ENCODE results near the gene CATSPER4. TPM values are rescaled to one million over a fixed set of nuclear protein-coding genes. Genes with fewer than 3 reads are reported as not detected.
A peak's percentile ranks its signal among the peaks of the same experiment; 100 is the strongest.
"Not testable (repeated sequence)": the region's sequence is repeated elsewhere in the genome, so short reads cannot be mapped to it uniquely, and the experiment has no call there.

The CATSPER4 gene
- total RNA-seq, 4 donors from 2014 or later, result not detected

DNA sequence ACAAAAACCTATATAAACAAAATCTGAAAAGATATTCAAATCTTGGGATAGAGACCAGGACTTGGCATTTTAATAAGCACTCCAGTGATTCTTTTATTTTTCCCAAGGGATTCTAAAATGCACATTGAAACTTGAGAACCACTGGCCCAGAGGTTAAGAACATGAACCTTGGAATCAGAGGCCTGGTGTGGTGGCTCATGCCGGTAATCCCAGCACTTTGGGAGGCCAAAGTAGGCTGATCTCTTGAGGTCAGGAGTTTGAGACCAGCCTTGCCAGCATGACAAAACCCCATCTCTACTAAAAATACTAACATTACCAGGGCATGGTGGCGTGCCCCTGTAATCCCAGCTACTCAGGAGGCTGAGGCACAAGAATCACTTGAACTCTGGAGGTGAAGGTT lies 30.7 kb downstream of the CATSPER4 start:
- no peak overlapping the region for H3K4me3 ChIP-seq (ENCODE audit: low read depth, poor library complexity, severe bottlenecking)
- 92 to 96% methylated on average over 2 of the region's 2 CpGs for WGBS, 2 donors
- TF ChIP-seq POLR2A (IDR thresholded peaks at IDR 0.05), result no peak
- no peak for TF ChIP-seq CTCF (IDR thresholded peaks at IDR 0.05)

DNA sequence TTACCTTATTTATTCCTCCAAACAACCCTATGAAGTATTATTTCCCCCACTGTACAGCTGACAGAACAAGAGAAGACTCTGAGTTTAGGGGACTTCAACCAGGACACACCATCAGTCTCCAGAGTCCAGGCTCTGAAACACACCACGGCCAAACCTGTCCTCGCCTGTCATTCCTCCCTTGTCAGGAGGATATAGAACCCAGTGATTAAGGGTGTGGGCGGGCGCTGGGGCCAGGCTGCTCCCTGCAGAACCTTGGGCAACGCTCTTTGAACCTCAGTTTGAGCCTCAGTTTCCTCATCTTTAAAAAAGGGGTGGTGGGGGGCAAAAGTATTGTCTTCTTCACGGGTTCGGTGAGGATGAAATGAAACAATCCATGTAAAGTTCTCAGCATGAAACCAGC lies 34.2 kb downstream of the CATSPER4 start:
- intact Hi-C loops (cut with DNase I; ENCODE audit: low total_unique reads), result no loop called here
- WGBS, 2 donors, result 83 to 89% methylated on average over 7 of the region's 7 CpGs
- H3K4me3 ChIP-seq (ENCODE audit: low read depth, poor library complexity, severe bottlenecking), result no peak overlapping the region
- TF ChIP-seq CTCF (IDR thresholded peaks at IDR 0.05), result no peak
- TF ChIP-seq POLR2A (IDR thresholded peaks at IDR 0.05), result no peak
- peak in 1 of 2 donors; percentile 76 for DNase-seq (ENCODE audit: low spot score in 2 of 2)

More for the DNA sequence above, 30.7 kb downstream of the CATSPER4 start:
- intact Hi-C loops (cut with DNase I; ENCODE audit: low total_unique reads), result no loop called here
- DNase-seq (ENCODE audit: low spot score in 2 of 2), result no peak

DNA sequence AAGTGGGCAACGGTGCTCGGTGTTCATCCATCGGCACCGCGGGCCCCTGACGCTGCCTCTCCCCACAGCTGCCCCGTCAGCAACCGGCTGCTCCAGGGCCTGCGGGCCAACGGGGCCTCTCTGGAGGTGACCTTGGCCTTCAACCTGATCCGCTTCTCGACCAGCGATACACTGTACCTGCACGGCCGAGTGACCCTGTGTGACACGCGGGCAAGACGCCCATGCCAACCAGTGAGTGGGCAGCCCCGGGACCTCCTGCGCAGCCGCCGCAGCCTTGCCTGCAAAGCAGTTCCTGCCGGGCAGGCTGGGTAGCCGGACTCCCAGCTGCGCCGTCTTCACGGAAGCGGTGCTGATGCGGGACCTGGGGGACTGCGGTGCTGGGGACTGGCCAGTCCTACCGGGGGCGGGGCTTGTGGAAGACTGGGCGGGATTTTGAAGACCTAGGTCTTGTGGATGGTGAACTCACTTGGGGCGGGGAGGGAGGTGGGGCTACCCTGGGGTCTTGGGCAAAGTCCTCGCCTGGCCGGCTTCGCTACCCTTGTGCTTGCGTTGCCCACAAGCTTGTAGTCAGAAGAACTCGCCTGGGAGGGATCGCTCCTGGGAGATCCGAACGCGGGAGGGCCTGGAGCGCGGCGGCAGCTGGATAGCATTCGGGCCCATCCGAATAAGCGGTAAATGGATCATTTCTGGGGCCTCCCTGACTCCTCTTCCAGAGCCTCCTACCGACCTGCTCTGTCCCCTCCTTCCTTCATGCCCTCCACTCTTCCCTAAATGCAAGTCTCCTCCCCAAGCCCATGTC lies 34.8 kb downstream of the CATSPER4 start:
- WGBS, 2 donors, result 24 to 25% methylated on average over 28 to 31 of the region's 50 CpGs
- H3K4me3 ChIP-seq (ENCODE audit: low read depth, poor library complexity, severe bottlenecking), result no peak overlapping the region
- intact Hi-C loops (cut with DNase I; ENCODE audit: low total_unique reads), result no loop called here
- TF ChIP-seq POLR2A (IDR thresholded peaks at IDR 0.05) (no peak), CTCF (IDR thresholded peaks at IDR 0.05) (no peak)
- DNase-seq (ENCODE audit: low spot score in 2 of 2), result peak; percentile 24 to 88

DNA sequence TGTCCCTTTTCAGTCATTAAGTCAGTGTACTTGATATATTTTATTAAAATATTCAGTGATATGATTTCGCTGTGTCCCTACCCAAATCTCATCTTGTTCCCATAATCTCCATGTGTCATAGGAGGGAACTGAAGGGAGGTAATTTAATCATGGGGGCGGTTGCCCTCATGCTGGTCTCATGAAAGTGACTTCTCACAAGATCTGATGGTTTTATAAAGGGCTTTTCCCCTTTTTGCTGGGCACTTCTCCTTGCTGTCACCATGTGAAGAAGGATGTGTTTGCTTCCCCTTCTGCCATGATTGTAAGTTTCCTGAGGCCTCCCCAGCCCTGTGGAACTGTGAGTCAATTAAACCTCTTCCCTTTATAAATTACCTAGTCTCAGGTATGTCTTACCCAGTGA lies 40.3 kb downstream of the CATSPER4 start:
- DNase-seq (ENCODE audit: low spot score in 2 of 2); H3K4me3 ChIP-seq (ENCODE audit: low read depth, poor library complexity, severe bottlenecking); intact Hi-C loops (cut with DNase I; ENCODE audit: low total_unique reads): not testable (repeated sequence)
- 85 to 95% methylated on average over 2 of the region's 2 CpGs for WGBS, 2 donors

DNA sequence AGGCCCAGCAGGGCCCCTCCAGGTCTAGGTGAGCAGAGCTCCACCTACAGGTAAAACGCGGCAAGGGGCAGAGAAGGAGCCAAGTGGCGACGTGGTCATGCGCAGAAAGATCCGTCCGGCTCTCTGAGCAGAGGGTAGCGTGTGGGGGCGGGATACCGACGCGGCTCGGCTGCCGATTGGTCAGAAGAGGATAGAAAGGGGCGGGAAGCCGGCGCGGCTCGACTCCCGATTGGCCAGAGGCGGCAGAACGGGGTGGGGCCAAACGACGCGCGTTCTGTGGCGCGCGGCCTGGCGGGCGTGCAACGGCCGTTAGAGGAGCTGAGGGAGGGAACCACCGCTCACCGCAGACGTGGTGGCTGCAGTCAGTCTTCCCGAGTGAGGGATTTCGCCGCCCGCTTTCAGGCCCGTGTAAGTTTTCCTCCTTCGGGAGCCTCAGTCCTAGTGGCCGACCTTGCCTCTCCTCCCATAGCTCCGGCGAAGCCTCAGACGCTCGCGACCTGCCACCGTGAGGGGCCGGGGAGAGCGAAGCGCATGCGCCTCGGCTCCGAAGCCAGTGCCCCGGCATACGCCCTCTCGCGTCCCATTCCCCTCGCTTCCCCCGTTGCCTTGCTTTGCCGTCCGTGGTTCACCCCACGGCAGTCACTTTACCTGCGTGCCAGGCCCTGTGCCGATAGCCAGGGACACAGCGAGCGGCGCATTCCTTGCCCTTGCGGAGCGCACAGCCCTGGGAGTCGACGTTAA lies 43.7 kb downstream of the CATSPER4 start, which contains the start of gene CEP85:
Gene CEP85, plus strand, starts transcription at position 298 of the 741 bp plus-strand sequence. CDS start 5,584 bp downstream, outside the sequence.
- peak; percentile 97 to 99 for DNase-seq (ENCODE audit: low spot score in 2 of 2)
- intact Hi-C loops (cut with DNase I; ENCODE audit: low total_unique reads), result no loop called here
- TF ChIP-seq CTCF (IDR thresholded peaks at IDR 0.05) (peak in 1 of 3 donors; percentile 43), POLR2A (IDR thresholded peaks at IDR 0.05) (no peak)
- 0% methylated on average over 50 to 70 of the region's 73 CpGs for WGBS, 2 donors
- H3K4me3 ChIP-seq (ENCODE audit: low read depth, poor library complexity, severe bottlenecking), result peak within 1 kb of the TSS; percentile 48

Data from lower leg skin (tissue), 4 donors.